CD4-positive, alpha-beta T cell treated with Interleukin-15 for 1 hour (primary cell): Measurements from ENCODE around the gene PRR33.
"Not testable (repeated sequence)": the region's sequence is repeated elsewhere in the genome, so short reads cannot be mapped to it uniquely, and the experiment has no call there.

Experiments used
- DNase-seq: peaks from one replicate; pipeline ENCODE4 v3.0.0-alpha.2; 2020

Gene PRR33

GRCh38 chr11:1891831-1892115, at the start of gene PRR33:
TSS of gene PRR33 (minus strand) at chr11:1891895. CDS start at chr11:1890584, 1,311 bp downstream.
- no peak for DNase-seq

GRCh38 chr11:1939788-1940187, 48.1 kb upstream of the PRR33 start:
- DNase-seq = not testable (repeated sequence)

GRCh38 chr11:1939006-1939625, 47.4 kb upstream of the PRR33 start:
- DNase-seq = peak; percentile 15

- peak; percentile 14 for DNase-seq
Observed at GRCh38 chr11:1938343-1939005, 46.8 kb upstream of the PRR33 start.

GRCh38 chr11:1937616-1938342, 46.1 kb upstream of the PRR33 start:
- peak; percentile 10 for DNase-seq

GRCh38 chr11:1936781-1937615, 45.3 kb upstream of the PRR33 start:
- DNase-seq = peak; percentile 15

- peak; percentile 2 for DNase-seq
Observed at GRCh38 chr11:1936072-1936780, 44.5 kb upstream of the PRR33 start.

- peak; percentile 12 for DNase-seq
Observed at GRCh38 chr11:1935156-1936071, 43.7 kb upstream of the PRR33 start.

GRCh38 chr11:1934335-1935155, 42.9 kb upstream of the PRR33 start:
- peak; percentile 16 for DNase-seq

- DNase-seq = peak; percentile 6
Observed at GRCh38 chr11:1933416-1934334, 42.0 kb upstream of the PRR33 start.

- DNase-seq = no peak
Observed at GRCh38 chr11:1932681-1933080, 41.0 kb upstream of the PRR33 start.

- peak; percentile 1 for DNase-seq
Observed at GRCh38 chr11:1932105-1932480, 40.4 kb upstream of the PRR33 start.

GRCh38 chr11:1931341-1932104, 39.8 kb upstream of the PRR33 start:
- peak; percentile 14 for DNase-seq

- no peak for DNase-seq
Observed at GRCh38 chr11:1930462-1930830, 38.8 kb upstream of the PRR33 start.

- DNase-seq = peak; percentile 14
Observed at GRCh38 chr11:1929621-1930461, 38.1 kb upstream of the PRR33 start.

GRCh38 chr11:1928891-1929541, 37.3 kb upstream of the PRR33 start:
- DNase-seq = peak; percentile 12

- peak; percentile 16 for DNase-seq
Observed at GRCh38 chr11:1928470-1928890, 36.8 kb upstream of the PRR33 start.
